Ureter (tissue), 1 donor: ENCODE data around the gene RASD1. TPM values are rescaled to one million over a fixed set of nuclear protein-coding genes. Genes with fewer than 3 reads are reported as not detected.
A peak's percentile ranks its signal among the peaks of the same experiment; 100 is the strongest.
"Not testable (repeated sequence)": the region's sequence is repeated elsewhere in the genome, so short reads cannot be mapped to it uniquely, and the experiment has no call there.

Source experiments
- DNase-seq: peaks from one replicate; pipeline ENCODE4 v3.0.0-alpha.2; 2020; ENCODE audit warnings: low spot score
- total RNA-seq: library from RNA; stranded (reverse); gene quantifications from one replicate; pipeline ENCODE4 v1.2.4, GENCODE V29; 2023
- donor health status: DM: yes; HTN: yes; CAD: no.

Gene RASD1
- total RNA-seq, 1 donor from 2014 or later, result 5.8 TPM

DNA sequence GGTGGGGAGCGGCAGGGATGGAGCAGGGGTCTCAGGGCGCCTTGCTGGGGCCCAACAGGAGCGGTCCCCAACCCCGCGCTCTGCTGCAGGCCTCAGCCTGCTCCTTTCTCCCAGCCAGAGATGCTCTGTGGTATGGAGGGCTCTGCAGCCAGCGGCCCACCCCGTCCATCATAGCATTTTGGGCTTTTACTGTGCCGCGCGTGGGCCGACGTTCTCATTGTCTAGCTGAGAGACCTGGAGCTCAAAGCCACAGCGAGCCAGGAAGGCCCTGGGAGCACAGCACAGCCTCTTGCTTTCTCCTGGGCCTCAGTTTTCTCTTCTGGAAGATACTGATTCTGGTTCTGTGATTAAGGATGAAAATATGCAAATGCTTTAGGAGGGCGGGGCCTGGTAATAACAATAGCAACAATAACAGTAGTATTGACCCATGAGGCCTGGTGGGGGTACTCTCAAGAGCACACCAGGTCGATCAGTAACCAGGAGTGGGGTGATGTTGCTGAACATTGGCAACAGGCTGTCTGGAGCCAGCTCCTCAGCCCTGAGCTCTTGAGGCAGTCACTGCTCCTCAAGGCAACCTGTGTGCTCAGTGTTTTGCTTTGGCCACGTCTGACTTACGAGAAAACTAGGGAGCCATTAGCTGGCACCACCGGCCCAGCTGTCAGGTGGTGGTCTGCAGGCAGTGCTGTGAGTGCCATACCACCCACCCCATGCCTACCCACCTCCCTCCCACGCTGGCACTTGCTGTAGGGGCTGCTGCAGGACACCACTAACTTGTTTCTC is 1.1 kb upstream of the RASD1 start:
- DNase-seq, result no peak

DNA sequence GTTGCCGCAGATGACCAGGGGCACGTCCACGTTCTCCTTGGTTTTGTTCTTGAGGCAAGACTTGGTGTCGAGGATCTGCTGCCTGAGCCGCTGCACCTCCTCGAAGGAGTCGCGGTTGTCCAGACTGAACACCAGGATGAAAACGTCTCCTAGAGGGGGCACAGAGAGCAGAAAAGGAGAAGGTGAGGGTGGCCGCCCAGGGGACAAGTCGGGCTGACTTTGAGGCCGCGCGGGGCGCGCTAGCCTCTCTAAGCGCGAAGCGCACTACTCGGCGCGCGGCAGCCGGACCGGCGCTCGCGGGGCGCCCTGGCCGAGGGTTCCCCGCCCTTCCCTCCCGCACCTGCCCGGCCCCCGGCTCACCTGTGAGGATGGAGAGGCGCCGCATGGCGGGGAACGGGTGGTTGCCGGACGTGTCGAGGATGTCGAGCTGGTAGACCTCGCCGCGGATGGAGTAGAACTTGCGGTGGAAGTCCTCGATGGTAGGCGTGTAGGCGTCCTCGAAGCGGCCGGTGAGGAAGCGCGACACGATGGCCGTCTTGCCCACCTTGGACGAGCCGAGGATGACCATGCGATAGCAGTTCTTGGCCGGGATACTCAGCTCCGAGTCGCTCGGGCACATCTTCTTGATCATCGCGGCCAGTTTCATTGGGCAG is 533 bp downstream of the RASD1 start:
- no peak for DNase-seq

DNA sequence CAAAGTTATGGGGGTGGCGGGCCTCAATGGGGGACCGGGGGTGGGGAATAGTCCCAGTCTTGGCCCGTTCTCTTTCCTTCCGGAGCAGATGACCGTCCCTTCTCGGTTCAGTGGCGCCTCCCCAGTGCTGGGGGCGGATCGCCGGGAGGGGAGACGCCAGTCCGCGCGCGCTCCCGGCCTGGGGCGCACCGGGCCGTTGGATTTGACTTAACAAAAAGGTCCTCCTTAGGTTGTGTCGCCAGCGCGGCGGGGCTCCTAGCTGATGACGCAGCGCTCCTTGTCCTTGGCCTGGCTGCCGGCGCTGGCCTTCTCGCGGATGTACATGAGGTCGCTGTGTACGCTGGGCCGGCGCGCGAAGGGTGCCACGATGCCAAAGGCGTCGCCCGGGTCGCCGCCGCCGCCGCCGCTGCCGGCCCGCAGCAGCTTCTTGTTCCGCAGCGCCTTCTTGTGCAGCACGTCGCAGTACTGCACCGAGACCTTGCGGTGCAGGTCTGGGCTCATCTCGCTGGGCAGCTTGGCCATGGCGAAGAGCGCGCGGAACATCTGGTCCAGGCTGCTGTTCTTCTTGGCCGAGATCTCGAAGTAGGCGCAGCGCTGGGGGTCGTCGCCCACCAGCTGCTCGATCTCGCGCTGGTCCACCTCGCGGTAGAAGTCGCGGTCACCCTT is 1.2 kb downstream of the RASD1 start:
- no peak for DNase-seq

DNA sequence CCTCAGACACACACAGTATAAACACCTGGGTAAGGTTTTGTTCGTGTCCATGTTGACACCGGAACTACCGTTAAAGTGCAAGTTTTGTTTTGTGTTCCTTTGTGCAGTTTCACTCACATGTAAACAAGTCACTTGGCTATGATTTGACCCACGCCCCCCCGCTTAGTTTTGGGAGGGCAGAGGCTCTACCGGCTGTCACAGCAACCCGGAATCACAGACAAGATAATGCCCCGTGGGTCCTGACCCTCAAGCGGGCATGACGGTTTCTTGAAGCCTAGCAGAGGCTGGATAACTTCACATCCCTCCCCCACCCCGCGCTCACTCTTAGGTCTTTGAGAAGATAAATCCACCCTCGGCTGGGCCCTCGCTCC is 1.7 kb downstream of the RASD1 start:
- no peak for DNase-seq

DNA sequence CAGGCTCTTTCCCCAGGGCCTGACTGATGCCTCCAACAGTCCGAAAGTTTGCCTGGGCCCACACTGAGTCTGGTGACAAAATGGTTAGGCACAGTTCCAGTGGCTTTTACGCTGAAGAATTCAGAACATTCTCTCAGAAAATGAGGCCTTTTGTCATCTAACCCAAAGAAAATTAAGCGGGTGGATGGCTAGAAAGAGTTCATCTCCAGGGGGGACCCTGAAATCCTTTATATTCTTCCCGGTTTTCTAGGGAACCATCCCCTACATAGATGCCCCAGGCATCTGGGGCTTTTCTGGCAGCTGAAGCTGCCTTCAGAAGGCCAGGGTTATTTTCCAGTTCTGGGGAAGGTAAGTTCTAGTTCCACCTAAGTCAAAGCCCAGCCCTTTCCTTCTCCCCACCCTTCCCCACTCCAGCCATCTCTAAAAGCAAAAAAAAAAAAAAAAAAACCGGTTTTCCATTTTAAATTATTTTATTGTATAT is 2.2 kb downstream of the RASD1 start:
- no peak for DNase-seq

DNA sequence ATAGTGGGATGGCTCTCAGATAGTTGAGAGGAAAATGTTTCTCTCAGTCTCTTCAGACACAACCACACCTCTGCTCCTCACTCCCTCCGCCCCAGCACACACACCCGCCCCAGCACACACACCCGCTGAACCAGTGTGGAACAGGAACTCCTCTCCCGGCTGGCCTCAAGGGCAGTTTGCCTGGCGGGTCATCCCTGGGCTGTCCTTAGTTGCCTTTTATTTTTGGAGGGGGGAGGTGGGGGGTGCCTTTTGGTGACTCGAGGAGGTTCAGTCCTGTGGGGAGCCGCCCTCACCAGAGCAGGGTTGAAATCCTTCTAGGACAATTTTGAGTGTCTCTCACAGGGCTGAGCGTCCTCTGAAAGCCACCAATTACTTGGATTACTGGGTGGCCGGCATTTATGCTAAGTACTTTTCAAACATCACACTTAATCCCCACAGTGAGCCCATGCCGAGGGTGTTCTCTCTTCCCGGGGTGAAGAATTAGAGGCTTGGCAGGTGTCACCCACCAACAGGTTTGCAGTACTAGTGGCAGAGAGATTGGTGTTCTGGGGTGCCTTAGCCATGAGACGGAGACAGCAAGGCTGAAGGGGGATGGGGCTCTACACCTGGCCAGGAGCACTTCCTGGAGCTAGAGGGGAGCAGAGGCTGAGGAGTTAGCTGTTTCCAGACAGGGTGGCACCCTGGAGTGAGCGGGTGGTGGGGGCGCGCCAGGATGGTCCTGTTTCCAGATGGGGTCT is 2.8 kb downstream of the RASD1 start:
- no peak for DNase-seq

DNA sequence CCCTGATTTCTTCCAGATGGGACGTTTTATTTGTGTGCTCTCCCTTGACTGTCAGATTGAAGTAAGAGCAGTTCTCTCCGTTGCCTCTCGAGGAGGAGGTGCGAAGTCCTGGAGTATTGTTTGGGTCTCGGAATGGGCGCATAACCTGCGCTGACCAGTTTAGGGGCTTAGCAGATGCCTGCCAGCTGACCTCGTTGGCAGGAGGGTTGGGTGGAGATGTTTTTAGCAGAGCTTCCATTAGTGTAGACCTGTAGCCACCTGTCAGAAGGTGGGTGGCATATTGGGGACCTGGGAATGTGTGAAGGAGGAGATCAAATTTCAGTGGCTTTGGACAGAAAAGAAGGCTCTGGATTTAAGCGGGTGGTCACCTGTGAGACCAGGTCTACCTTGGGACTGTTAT is 3.6 kb downstream of the RASD1 start:
- DNase-seq, result no peak

DNA sequence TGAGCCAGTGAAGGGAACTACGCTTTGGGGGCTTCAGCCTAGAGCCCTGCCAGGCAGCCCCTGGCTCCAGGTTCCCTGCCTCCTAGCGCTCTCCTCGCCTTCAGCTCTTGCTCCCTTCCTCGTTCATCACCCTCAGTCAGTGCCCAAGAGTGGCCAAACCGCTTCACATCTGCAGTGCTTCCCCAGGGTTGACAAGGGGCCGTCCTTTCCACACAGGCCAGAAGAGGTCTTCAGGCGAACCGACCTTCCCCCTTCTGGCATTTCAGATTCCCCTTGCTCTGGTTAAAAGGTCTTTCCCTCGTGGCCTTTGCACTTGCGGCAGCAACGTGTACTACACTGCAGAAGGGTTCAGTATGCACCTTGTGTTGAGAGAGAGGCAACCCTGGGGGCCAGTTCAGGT is 4.1 kb downstream of the RASD1 start:
- no peak for DNase-seq

DNA sequence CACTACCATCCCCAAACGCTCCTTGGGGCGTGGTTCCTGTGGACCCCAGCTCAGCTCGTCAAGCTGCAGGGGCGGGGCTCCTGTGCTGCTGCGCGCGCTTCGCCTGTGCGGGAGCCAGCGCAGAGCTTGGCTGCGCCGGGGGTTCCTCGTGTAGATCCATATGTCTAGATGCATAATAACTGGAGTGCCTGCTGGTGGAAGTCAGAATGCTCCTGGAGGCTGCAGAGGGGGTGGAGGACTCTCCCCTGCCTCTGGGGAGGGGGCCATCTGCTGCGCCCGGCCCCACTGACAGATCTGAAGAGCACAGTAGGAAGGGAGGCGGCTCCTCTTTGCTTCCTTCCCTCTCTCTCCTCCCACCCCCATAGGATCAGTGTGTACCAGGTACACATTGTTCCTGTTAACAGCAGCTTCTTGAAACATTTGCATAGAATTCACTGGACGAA is 4.6 kb downstream of the RASD1 start:
- DNase-seq, result no peak

DNA sequence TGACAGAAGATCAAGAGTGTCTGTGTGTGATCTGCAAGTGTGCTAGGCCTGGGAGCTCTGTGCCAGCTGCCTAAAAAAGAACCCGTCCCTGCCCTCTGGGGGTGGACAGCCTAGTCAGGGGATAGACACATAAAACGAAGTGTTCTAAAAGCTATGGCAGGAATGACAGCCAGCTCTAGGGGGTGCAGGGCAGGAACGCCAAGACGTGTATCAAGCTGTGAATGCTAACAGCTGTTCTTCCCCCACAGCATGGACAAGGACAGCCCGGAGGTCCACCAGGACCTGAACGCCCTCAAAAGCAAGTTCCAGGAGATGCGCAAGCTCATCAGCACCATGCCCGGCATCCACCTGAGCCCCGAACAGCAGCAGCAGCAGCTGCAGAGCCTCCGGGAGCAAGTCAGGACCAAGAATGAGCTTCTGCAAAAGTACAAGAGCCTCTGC is 5.1 kb downstream of the RASD1 start:
- no peak for DNase-seq

DNA sequence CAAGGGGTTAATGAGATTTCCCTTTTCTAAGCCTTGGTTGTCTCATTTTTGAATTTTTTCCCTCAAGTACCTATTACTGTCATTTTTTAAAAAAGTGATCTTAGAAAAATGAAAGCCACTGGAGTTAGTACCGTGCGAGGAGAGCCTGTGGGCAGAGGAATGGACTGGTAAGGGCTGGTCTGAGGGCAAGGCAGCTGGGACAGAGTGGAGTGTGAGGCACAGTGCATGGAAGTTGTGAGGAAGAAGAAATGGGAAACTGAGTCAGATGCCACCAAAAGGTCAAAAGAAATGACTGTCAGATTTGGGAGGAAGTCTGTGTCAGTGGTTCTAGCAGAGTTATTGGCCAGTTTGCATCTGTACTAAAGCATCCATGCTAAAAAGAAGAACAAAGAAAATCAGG is 8.2 kb downstream of the RASD1 start:
- DNase-seq, result no peak

DNA sequence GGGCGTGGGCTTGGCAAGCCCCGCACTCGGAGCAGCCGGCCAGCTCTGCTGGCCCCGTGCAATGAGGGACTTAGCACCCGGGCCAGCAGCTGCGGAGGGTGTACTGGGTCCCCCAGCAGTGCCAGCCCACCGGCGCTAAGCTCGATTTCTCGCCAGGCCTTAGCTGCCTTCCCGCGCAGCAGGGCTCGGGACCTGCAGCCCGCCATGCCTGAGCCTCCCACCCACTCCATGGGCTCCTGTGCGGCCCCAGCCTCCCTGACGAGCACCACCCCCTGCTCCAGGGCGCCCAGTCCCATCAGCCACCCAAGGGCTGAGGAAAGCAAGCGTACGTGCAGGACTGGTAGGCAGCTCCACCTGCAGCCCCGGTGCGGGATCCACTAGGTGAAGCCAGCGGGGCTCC is 9.8 kb downstream of the RASD1 start:
- DNase-seq, result not testable (repeated sequence)

DNA sequence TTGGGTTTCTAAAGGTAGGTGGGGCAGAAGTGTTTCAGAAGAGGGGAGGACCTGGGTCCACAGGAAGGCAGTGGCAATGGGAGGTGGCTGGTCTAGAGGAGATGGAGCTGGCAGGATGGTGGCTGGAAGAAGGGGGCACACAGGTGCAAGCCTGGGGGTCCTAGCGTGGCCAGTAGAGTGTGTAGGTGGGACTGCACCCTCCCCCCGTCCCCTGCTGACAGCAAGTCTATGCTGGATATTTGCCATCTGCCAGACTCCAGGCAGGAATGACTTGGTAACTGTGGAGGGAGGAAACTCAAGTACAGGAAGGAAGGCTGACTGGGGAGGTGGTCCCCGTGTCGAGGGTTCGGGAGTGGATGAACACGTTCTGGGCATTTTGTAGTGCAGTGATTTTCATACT is 10.8 kb downstream of the RASD1 start:
- DNase-seq, result no peak

DNA sequence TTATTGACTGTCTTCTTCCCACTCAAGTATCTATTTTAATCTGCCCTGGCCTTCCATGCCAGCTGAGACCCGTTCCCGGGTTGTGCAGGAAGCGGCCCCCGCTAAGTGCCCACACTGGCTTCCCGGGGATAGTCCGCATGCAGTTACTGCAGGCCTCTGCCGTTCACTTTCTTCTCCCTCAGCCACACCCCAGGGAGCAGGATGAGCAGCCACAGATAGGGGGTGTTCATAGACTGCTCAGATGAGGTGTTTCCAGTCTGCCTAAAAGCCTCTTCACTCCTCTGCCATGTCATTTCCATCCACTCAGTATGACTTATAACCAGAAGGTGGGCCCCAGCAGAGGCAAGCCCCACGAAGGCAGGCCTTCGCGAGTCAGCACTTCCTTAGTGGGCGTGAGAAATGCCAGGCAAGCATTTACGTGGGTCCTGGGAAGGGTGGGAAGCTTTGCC is 11.7 kb downstream of the RASD1 start:
- DNase-seq, result no peak

DNA sequence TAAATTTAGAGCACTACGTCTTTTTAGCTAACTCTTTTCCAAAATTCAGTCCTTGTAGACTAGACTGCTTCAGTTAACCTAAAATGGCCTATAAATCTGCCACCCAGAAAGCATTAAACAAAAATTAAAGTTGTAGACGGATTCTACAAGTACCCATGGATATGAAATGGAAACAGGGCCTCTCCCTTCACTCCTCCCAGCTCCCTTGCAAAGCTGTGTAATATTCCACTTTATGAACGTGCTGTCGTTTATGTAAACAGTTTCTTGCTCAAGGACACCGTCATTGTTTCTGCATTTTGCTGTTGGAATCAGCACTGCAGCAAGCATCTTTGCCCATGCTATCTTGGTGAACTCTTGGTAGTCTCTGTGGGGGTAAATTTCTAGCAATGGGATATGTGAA is 14.3 kb downstream of the RASD1 start:
- no peak for DNase-seq

DNA sequence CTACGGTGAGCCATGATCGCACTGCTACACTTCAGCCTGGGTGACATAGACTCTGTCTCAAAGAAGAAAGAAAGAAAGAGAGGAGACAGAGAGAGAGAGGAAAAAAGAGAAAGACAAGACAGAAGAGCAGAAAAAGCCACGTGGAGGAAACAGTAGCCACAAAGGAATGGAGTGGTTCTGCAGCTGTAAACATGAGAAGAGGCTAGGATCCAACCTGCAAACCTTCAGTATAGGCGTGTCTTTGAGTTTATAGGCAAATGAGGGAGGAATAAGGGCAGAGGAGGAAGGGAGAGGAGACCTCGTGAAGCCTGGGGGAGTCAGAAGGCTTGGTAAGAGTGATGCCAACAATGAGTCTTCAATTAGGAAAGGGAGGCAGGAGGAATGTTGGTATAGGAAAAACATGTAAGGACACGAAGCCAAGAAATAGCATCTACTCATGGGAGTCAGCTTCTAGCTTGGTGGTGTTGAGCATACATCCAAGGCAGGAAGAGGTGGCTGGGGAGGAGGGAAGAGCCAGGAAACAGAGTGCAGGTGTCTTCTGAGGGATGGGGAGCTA is 15.5 kb downstream of the RASD1 start:
- DNase-seq, result no peak

DNA sequence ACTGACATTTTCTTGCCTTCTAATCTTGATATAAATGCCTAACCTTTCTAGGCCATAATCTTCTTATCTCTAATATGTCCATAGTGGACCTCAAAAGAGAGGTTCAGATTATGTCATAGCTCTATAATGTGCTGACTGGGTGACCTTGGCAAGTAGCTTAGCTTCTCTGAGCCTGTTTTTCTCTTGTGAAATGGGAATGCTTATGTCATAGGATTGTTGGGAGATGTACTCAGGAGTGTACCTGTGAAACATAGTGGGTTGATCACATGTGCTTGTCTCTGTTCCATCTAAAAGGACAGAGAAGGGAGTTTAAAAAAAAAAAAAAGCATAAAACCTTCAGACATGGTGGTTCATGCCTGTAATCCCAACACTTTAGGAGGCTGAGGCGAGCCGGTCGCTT is 17.0 kb downstream of the RASD1 start:
- DNase-seq, result no peak

DNA sequence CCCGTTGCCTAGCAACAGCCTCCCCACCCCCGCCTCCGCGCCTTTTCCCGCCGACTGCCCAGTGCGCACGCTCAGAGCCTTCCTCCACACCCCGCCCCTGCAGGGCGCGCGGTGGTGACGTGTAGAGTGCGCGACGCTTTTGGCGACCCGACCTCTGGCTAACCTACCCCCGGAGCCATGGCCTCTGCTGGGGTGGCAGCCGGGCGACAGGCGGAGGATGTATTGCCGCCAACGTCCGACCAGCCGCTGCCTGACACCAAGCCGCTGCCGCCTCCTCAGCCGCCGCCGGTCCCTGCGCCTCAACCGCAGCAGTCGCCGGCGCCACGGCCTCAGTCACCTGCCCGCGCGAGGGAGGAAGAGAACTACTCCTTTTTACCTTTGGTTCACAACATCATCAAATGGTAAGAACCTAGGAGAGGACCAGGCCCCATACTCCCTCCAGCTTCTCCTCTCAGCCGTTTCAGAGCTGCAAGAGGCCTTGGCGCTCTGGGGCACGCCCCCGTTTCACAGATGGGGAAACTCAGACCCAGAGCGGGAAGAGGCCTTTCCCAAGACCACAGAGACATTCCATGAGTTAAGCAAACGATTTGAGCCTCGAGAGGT is 19.2 kb downstream of the RASD1 start, which contains the start of gene MED9:
TSS of gene MED9 (plus strand) at position 136 of the 603 bp plus-strand sequence. CDS start at position 178, 42 bp downstream.
- DNase-seq, result peak; percentile 93

DNA sequence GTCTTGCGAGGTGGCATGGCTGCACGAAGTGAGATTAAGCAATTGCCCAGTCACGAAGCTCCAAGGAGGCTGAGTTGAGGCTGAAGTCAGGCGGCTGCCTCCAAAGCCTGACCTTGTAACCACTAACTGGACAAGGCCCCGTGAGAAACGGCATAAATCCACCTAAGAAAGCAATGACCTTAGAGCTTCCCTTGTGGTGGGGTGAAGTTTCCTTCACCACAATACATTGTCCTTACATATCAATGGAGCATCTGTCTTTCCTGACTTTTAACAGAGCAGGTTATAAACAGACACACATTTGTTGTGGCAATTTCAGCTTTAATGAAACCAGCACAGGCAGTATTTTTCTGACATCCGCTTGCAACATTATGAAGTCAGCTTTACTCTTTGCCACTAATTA is 21.9 kb downstream of the RASD1 start:
- no peak for DNase-seq

DNA sequence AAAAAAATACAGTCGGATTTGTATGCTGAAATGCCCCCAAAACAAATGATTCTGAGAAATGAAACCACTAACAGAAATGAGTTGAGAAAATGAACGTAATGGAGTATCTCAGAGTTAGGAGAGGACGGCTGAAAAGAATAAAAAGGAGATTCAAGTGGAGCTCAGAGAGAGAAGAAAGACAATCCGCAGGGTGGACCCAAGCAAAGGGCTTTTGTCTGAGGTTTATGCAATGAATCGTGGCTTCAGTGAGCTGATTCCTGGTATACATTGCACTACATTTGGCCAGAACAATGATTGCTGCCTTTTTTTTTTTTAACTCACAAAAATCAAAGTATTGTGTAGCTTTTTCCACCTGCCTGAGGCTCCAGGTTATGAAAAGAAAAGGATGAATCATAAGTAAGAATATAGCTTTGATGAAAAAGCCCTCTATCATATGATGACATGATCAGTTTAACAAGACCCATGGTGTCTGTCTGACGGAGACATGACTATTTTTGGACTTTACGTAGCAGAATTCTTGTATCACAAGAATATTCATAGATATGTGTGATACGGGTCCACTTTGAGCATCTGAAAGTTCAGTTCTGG is 23.8 kb downstream of the RASD1 start:
- DNase-seq, result no peak

DNA sequence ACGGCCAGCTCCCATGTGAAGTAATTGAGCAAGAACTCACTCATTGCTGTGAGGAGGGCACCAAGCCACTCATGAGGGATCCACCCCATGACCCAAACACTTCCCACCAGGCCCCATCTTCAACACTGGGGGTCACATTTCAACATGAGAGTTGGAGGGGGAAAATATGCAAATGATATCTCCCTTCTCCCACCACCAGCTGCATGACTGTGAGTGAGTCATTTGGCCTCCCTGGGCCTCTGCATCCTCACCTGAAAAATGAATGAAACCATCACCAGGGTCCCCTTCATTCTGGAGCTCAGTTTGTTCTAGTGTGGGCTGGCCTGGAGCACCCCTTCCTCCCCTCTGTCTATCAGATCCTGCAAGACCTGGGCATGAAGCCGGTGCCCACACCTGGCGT is 26.2 kb downstream of the RASD1 start:
- DNase-seq, result no peak
